ENCODE results near the gene DCAF5.

DCAF5 gene

DNA sequence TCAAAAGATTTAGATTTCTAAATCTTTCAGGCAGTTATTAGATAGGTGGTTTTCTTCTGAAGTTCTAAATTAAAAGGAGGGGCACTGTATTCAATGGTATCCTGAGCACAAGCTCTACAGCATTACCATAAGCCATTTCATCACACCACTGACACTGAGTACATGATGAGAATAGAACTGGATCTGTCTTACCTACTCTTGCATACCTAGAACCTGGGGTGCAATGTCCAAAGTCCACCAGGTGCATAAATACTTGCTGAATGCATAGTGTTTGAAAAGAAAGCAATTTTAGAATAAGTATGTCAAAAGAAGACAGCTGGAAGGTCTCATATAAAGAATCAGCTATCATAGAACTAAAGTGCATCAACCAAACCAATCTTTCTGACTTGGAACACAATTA lies 88.3 kb downstream of the DCAF5 start:
- no peak for DNase-seq

DNA sequence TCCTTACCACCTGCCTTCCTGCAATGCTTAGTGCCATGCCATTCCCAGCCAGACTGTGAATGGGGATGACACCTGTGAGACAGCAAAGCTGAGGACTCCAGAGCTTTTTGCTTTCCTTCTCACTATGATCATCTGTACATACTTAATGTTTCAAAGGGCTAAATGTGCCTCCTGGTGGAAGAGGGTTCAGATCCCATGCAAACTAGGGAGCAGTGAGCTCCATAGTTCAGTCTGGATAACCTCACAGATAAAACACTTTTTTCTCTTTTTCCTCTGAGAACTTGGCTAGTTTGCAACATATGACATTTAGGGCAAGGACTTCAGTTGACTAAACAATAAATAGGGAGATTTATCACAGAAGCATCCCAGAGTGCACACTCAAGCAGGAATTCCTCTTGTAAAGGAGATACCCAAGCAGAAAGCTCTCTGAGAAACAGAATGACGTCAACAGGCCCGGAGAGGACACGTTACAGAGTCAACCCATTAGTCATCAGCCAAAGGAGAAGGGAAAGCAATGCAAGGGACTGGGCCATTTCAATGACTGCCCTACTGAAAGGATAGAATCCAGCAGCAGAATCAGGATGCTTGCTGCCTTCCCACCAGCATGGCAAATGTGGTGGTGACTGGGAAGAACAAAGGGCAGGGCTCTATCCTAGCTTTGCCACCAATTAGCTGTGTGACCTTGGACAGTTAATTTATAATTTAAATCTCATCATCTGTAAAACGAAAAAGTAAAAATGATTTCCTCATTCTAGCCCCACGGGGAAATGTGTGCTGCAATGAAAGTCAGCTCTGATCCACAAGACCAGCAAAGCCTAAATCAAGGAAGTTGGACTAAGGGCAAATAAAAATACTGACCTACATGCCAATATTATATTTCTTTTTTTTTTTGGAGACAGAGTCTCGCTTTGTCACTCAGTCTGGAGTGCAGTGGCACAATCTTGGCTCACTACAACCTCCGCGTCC lies 93.0 kb downstream of the DCAF5 start:
- no peak for DNase-seq

- no peak for DNase-seq
These were observed 96.7 kb downstream of the DCAF5 start for GRCh38 chr14:69055999-69056788.

DNA sequence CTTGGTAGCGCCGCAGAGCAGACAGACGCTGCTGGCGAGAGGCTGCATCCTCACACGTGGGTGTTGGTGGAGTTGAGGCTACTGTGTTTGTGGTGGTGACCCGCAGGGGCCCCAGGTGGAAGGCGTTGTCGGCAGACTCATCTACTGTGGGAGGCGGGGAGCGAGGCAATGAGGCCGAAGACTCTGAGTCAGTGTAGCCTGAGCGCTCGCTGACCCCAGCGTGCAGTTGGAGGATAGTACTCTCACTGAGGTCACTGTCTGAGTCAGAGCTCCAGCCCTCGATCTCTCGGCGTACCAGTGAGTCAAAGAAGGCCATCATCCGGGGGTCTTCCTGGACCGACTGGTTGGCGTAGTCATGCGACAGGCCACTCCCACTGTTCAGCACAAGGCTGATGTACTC lies 97.8 kb downstream of the DCAF5 start:
- no peak for DNase-seq

- DNase-seq, result no peak
These were observed 98.9 kb downstream of the DCAF5 start for GRCh38 chr14:69054030-69054429.

DNA sequence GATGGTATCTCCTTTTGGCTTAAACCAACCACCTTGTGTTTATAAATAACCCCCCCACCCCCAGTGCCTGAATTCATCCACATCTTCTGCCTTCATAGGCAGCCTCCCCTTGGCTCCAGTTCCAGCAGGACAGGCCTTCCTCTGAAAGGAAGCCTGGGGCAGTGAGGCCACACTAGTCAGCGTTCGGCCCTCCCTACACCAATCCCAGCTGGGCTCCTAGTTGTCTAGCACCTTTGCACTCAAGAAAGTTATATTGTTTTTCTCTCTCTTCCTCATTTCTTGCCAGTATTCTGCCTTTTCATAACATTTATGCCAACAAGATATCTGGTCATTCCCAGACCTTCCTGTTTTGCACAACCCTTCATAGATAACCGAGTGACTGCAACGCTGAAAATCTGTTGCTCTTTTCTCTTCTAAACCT lies 100.7 kb downstream of the DCAF5 start:
- no peak for DNase-seq

GRCh38 chr14:69050240-69051184 lies 102.4 kb downstream of the DCAF5 start:
- DNase-seq, result no peak

DNA sequence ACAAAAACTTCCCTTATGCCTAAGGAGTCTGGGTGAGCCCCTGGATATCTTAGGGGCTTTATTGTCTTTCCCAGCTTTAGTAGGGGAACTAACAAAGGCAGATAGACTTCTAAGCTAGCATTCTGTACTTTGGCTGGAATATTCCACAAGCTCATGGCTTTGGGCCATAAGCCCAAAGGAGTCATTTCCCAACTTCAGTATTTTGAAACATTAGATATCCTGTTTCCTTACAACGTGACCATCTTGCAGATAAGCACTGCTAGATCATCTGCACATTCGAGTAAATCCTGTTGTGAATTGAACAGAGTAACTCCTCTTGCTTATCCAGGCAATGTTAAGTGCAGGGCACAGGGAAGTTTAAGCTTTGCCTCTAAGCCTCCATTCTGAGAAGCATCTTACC lies 103.2 kb downstream of the DCAF5 start:
- DNase-seq, result no peak

GRCh38 chr14:69048456-69048855 lies 104.5 kb downstream of the DCAF5 start:
- DNase-seq, result no peak

DNA sequence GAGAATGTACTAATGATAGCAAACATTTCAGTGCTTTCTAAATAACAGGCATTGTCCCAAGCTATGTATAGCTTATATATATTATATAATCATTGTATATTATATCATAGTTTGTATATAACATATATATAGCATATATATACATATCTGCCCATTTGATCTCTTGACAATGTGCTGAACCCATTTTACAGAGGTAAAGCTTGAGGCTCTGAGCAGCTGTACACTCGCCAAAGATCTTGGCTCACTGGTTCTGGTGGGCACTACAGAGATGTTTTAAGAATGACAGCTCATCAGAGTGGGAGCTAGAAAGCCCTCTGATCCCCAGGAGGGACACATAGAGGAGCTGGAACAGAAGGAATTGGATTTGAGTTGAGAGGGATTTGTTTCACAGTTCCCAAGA lies 105.7 kb downstream of the DCAF5 start:
- no peak for DNase-seq

- DNase-seq, result no peak
These were observed 106.5 kb downstream of the DCAF5 start for GRCh38 chr14:69046476-69046860.

GRCh38 chr14:69045857-69046475 lies 107.0 kb downstream of the DCAF5 start:
- DNase-seq, result no peak

DNA sequence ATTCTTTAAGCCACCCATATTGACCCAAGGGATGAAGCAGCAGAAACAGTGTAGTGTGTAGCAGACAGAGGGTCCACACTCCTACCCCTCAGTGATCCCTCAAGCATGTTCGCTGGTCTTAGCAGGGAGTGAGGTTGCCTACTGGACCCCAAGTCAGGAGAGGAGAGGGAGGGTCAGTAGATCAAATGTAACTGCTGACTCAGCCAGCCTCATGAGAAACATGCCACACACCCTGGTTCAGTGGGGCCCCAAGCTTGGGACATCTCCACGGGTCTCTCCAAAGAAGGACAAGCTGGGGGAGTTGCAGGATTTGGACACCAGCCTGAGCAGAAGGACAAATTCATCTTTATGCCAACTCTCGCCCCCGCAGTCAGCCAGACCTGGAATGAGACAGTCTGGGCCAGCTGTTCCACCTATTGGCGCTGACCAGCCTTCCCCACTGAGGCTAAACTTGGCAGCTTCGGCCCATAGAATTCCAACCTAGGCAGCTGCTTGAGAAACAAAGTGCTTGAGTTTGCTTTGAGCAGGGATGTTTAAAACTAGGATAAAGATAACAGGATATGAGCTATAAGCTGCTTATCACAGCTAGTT lies 107.9 kb downstream of the DCAF5 start:
- no peak for DNase-seq

GRCh38 chr14:69044296-69044695 lies 108.6 kb downstream of the DCAF5 start:
- DNase-seq, result no peak

DNA sequence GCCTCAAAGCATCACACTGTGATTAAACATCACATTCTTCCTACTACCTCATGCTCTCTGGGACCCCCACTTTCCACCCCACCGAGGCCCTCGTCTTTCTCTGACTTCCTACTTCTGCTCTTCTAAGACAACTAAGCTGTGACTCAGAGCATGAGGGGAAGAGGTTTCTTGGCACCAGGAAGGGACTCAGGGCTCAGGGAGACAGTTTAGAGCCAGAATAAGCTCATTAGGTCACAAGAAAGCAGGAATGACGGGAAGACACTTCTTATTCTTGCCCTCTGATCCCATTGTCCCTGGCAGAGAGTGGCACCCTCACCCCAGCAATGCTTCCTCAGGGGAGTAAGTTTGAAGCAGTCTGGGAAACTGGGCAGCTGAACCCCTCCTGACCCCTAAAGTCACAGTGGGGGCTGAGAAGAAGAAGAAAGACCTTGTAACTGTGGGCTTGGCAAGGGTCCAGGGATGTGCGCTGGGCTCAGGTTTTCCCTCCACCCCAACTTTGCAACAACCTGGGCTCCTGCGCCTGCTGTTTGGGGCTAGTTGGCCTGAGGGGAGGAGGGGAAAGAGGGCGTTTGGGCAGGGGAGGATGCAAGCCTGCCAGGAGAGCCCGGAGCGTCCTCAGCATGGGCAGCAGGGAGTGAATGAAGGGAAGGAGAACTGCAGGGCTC lies 109.2 kb downstream of the DCAF5 start:
- no peak for DNase-seq

- no peak for DNase-seq
These were observed 110.0 kb downstream of the DCAF5 start for GRCh38 chr14:69042787-69043444.

DNA sequence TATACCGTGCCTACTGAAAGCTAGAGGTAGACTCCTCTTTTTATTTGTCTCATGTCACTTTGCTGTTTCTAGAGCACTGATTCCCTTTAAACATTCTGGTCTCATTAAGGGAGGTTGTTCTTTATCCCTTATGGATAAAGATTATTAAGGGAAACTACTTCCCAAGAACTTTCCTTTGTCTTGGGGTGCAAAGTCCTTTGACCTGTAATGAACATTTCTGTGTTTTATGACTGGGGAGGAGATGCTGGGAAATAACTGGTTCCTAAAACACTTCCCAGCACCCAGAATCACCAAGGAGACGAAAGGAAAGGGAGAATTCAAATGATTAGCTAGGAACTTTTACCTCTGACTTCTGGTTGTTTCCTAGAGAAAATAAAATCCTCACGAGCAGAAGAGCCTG lies 110.6 kb downstream of the DCAF5 start:
- no peak for DNase-seq

DNA sequence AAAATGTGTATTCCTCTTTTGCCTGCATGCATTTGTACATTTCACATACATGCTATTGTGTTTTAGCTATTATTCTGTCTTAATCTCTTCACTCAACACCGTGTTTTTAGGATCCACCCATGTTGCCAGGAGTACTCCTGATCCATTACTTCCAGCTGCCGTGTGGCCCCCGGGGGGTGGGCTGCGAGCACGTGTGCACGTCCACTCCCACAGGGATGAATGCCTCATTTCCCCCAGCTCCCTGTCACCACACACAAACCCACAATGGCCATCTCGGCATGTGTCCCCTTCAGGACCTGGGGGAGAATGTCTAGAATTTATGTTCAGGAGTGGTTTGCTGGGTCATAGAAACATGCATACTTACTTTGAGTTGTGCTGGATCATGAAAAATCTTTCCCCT lies 111.1 kb downstream of the DCAF5 start:
- no peak for DNase-seq

GRCh38 chr14:69040353-69040752 lies 112.6 kb downstream of the DCAF5 start:
- DNase-seq, result no peak

GRCh38 chr14:69039288-69039628 lies 113.7 kb downstream of the DCAF5 start:
- DNase-seq, result no peak

Data from stimulated activated CD4-positive, alpha-beta T cell treated with anti-CD3 and anti-CD28 coated beads, Interleukin-2, amount 100 ng/mL, for 24 hours (primary cell).